K562 (cell line): Measurements from ENCODE around the gene AGK. TPM values are rescaled to one million over a fixed set of nuclear protein-coding genes. Genes with fewer than 3 reads are reported as not detected.

Experiments used
- ARID4B ChIP-seq: sonication (generic); formaldehyde crosslinking; IDR thresholded peaks from 2 replicates; pipeline ENCODE4 v1.8.0; 2022; ENCODE audit warnings: mild to moderate bottlenecking, missing genetic modification reagents
- FOXJ3 ChIP-seq: sonication (generic); formaldehyde crosslinking; IDR thresholded peaks from 2 replicates; pipeline ENCODE4 v1.4.0; 2020; ENCODE audit warnings: mild to moderate bottlenecking, missing genetic modification reagents
- FUS ChIP-seq: fragments of 200-400 bp; formaldehyde crosslinking; optimal IDR thresholded peaks from 2 replicates; pipeline ENCODE3; 2017; ENCODE audit warnings: low read depth, low read length
- HDGF ChIP-seq: fragments of 450-650 bp; IDR thresholded peaks from 2 replicates; pipeline ENCODE4 v1.6.1; 2016
- HNRNPL ChIP-seq: fragments of 200-400 bp; formaldehyde crosslinking; IDR thresholded peaks from 2 replicates; pipeline ENCODE4 v1.6.1; 2017; ENCODE audit warnings: low read depth, mild to moderate bottlenecking, low read length
- MLX ChIP-seq, 2 experiments: fragments of 450-650 bp in 1 of 2; sonication (generic) in 1 of 2; formaldehyde crosslinking; conservative IDR thresholded peaks; 2 replicates each; pipeline versions ENCODE4 v1.4.0 to v1.8.1; 2020 to 2022; ENCODE audit warnings: mild to moderate bottlenecking in 1 of 2, missing genetic modification reagents in 1 of 2
- NONO ChIP-seq, 2 experiments: fragments of 200-400 bp in 1 of 2; fragments of 450-650 bp in 1 of 2; formaldehyde crosslinking in 1 of 2; IDR thresholded peaks; 2 replicates each; pipeline ENCODE4 v1.6.1; 2017; ENCODE audit warnings: low read depth in 2 of 2, mild to moderate bottlenecking in 2 of 2, moderate library complexity in 2 of 2, low read length in 1 of 2
- NR1H2 ChIP-seq: sonication (generic); formaldehyde crosslinking; IDR thresholded peaks from 2 replicates; pipeline ENCODE4 v1.4.0; 2020; ENCODE audit warnings: mild to moderate bottlenecking, missing genetic modification reagents
- RBM15 ChIP-seq: fragments of 200-400 bp; formaldehyde crosslinking; IDR thresholded peaks from 2 replicates; pipeline ENCODE4 v1.6.1; 2018; ENCODE audit warnings: mild to moderate bottlenecking, low read length, moderate library complexity; ENCODE audit not compliant: insufficient read depth
- RBM17 ChIP-seq: fragments of 200-400 bp; formaldehyde crosslinking; IDR thresholded peaks from 2 replicates; pipeline ENCODE4 v1.6.1; 2017; ENCODE audit warnings: low read depth, mild to moderate bottlenecking, low read length, borderline replicate concordance
- SRSF7 ChIP-seq: fragments of 200-400 bp; formaldehyde crosslinking; optimal IDR thresholded peaks from 2 replicates; pipeline ENCODE3; 2017; ENCODE audit warnings: mild to moderate bottlenecking, low read depth, low read length
- TAF15 ChIP-seq: fragments of 200-400 bp; formaldehyde crosslinking; IDR thresholded peaks from 2 replicates; pipeline ENCODE4 v1.6.1; 2017; ENCODE audit warnings: mild to moderate bottlenecking, low read depth, low read length, moderate library complexity
- WHSC1 ChIP-seq: IDR thresholded peaks from one replicate; pipeline ENCODE4 v1.6.1; 2012; ENCODE audit warnings: low read length, control low read depth, inconsistent platforms
- ZFX ChIP-seq: sonication (generic); formaldehyde crosslinking; IDR thresholded peaks from 2 replicates; pipeline ENCODE4 v1.8.0; 2022; ENCODE audit warnings: mild to moderate bottlenecking, missing genetic modification reagents, moderate library complexity
- ZHX1 ChIP-seq: fragments of 150-350 bp; conservative IDR thresholded peaks from 2 replicates; pipeline ENCODE4 v1.6.1; 2014; ENCODE audit warnings: low read length
- ZNF175 ChIP-seq: fragments of 200-800 bp; sonication (Bioruptor generic); IDR thresholded peaks from 2 replicates; pipeline ENCODE4 v1.6.1; 2016; ENCODE audit warnings: low read depth, mild to moderate bottlenecking, missing genetic modification characterization, missing compliant biosample characterization
- ZNF239 ChIP-seq: fragments of 250-450 bp; sonication (Bioruptor Pico); IDR thresholded peaks from 2 replicates; pipeline ENCODE4 v1.4.0; 2020; ENCODE audit warnings: mild to moderate bottlenecking
- ZNF24 ChIP-seq: fragments of 450-650 bp; IDR thresholded peaks from 2 replicates; pipeline ENCODE4 v1.6.1; 2016
- ZNF253 ChIP-seq: fragments of 250-450 bp; sonication (Bioruptor Pico); conservative IDR thresholded peaks from 2 replicates; pipeline ENCODE4 v1.6.1; 2021; ENCODE audit warnings: mild to moderate bottlenecking
- polyA plus RNA-seq, 8 experiments: library from polyadenylated mRNA; depleted of rRNA in 4 of 8; stranded (reverse) in 5 of 8; unstranded in 3 of 8; fragments of >200 nt; fragmentation: Nextera tagmentation in 2 of 8; fragmentation: Illumina TruSeq in 1 of 8; extraction: Ambion mirVana in 2 of 8; extraction: Trizol in 1 of 8; gene quantifications; 2 replicates each; pipeline versions ENCODE4 v1.2.1 to v1.2.3, GENCODE V29; 2011 to 2014; ENCODE audit warnings: inconsistent platforms in 1 of 8, missing spikeins in 1 of 8
- total RNA-seq, 7 experiments: library from RNA; depleted of rRNA in 6 of 7; stranded (reverse); fragments of >200 nt in 6 of 7; fragmentation: Illumina TruSeq in 2 of 7; extraction: Trizol in 2 of 7; gene quantifications; 2 replicates each; pipeline versions ENCODE4 v1.2.1 to v1.2.3, GENCODE V29; 2011 to 2021; ENCODE audit warnings: low replicate concordance in 1 of 7

Gene AGK
- total and polyA plus RNA-seq, 9 of the 15 experiments (the other 6 are each of a cell fraction or from before 2014, with no cell fraction given), result 50.7 to 128 (median 71.8) TPM

GRCh38 chr7:141551094-141551781, at the start of gene AGK (continued):
- no peak for TF ChIP-seq ZNF175
- TF ChIP-seq ARID4B, result peak; percentile 78
- no peak for TF ChIP-seq ZNF253 (CRISPR knock-in tag)
- peak; percentile 87 for TF ChIP-seq SRSF7
- TF ChIP-seq FUS, result peak; percentile 94
- TF ChIP-seq FOXJ3 (CRISPR knock-in tag), result no peak
- TF ChIP-seq NR1H2 (CRISPR knock-in tag), result peak; percentile 12; the same call in 1 of the 2 replicates
- no peak for TF ChIP-seq RBM17
- TF ChIP-seq ZNF24, result peak; percentile 63; the same call in 1 of the 2 replicates
- peak in 1 of 2 experiments; percentile 47; a peak in 1 of 4 replicates for TF ChIP-seq MLX (CRISPR knock-in tag; conservative IDR thresholded peaks at IDR 0.05)
- TF ChIP-seq NONO (IDR thresholded peaks at IDR 0.05; ENCODE audit: low read depth in 2 of 2, low read length in 1 of 2), result peak; percentile 83 to 98
- TF ChIP-seq WHSC1, result no peak
- no peak for TF ChIP-seq ZNF239
- no peak for TF ChIP-seq TAF15
- peak; percentile 73; the same call in 1 of the 2 replicates for TF ChIP-seq ZHX1
- 0 out of 2 replicates have a peak, but pooled peaks have one; percentile 33 for TF ChIP-seq RBM15
- no peak; the same call in 1 of the 2 replicates for TF ChIP-seq HNRNPL
- TF ChIP-seq HDGF, result no peak
- TF ChIP-seq ZFX (CRISPR knock-in tag), result peak; percentile 98
